Sigmoid colon (tissue), 4 donors: ENCODE data around the gene CSTPP1.

Source experiments
- CTCF ChIP-seq, 4 experiments: fragments of 450-650 bp in 3 of 4; fragments of 200-600 bp in 1 of 4; IDR thresholded peaks; one replicate each; pipeline ENCODE4 v1.5.1; 2016 to 2019; ENCODE audit warnings: antibody characterized with exemption in 4 of 4, mild to moderate bottlenecking in 3 of 4, moderate library complexity in 2 of 4
- EP300 ChIP-seq, 4 donors: sonication (generic); formaldehyde crosslinking; IDR thresholded peaks; one replicate each; pipeline ENCODE4 v1.6.1; 2017; ENCODE audit warnings: antibody characterized with exemption in 4 of 4
- POLR2A ChIP-seq, 2 donors: fragments of 450-650 bp; IDR thresholded peaks; one replicate each; pipeline ENCODE4 v1.6.1; 2016; ENCODE audit warnings: antibody characterized with exemption in 2 of 2, mild to moderate bottlenecking in 2 of 2, moderate library complexity in 2 of 2

DNA sequence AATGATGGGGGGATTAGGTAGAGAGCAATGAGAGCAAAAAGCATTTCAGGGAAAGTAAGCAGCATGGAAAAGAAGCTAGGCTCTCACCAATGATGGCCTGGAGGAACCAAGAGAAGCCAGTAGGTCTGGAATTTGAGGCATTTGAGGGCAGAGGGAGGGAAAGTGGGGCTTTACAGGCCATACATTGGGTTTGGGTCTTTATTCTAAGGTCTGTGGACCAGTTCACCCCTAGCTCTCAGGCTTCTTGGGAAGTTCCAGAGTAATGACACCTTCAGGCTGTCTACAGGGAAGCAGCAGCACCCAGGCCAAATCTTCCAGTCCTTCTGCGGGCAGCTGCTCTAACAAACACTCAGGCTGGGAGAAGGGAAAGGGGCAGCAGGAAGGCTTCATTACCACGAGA lies 210.7 kb downstream of the CSTPP1 start:
- TF ChIP-seq CTCF (IDR thresholded peaks at IDR 0.05) (no peak), EP300 (IDR thresholded peaks at IDR 0.05) (no peak), POLR2A (IDR thresholded peaks at IDR 0.05) (no peak)
